Smooth muscle cell (in vitro differentiated cells): ENCODE results near the gene SLC44A4. TPM values are rescaled to one million over a fixed set of nuclear protein-coding genes. Genes with fewer than 3 reads are reported as not detected.
"Not testable (repeated sequence)": the region's sequence is repeated elsewhere in the genome, so short reads cannot be mapped to it uniquely, and the experiment has no call there.

ENCODE experiments used
- DNase-seq: peaks from one replicate; lab custom pipeline; 2025; ENCODE audit not compliant: unreplicated experiment; lab: John Stamatoyannopoulos, UW
- H2AFZ ChIP-seq: fragments of 200-600 bp; sonication (generic); 2 replicates; pipeline ENCODE4 v1.6.0; 2016; ENCODE audit warnings: antibody characterized with exemption, low read depth, mild to moderate bottlenecking
- H3F3A ChIP-seq: fragments of 200-600 bp; sonication (generic); 2 replicates; pipeline ENCODE4 v1.6.0; 2017; ENCODE audit warnings: antibody characterized with exemption, low read depth
- H3K27ac ChIP-seq: fragments of 200-600 bp; sonication (generic); 2 replicates; pipeline ENCODE4 v1.5.1; 2016; ENCODE audit warnings: low read depth, mild to moderate bottlenecking
- H3K27me3 ChIP-seq: fragments of 200-600 bp; sonication (generic); 2 replicates; pipeline ENCODE4 v1.6.1; 2016; ENCODE audit warnings: low read depth, mild to moderate bottlenecking
- H3K36me3 ChIP-seq: fragments of 200-600 bp; sonication (generic); 2 replicates; pipeline ENCODE4 v1.5.1; 2016; ENCODE audit warnings: low read depth
- H3K4me1 ChIP-seq: fragments of 200-600 bp; sonication (generic); 2 replicates; pipeline ENCODE4 v1.5.1; 2016; ENCODE audit warnings: low read depth
- H3K4me2 ChIP-seq: fragments of 200-600 bp; sonication (generic); 2 replicates; pipeline ENCODE4 v1.6.0; 2016; ENCODE audit warnings: mild to moderate bottlenecking
- H3K4me3 ChIP-seq: fragments of 200-600 bp; sonication (generic); 2 replicates; pipeline ENCODE4 v1.5.1; 2016; ENCODE audit warnings: mild to moderate bottlenecking
- H3K79me2 ChIP-seq: fragments of 200-600 bp; sonication (generic); 2 replicates; pipeline ENCODE4 v1.6.0; 2016; ENCODE audit warnings: low read depth, mild to moderate bottlenecking
- H3K9ac ChIP-seq: fragments of 200-600 bp; sonication (generic); 2 replicates; pipeline ENCODE4 v1.6.0; 2016; ENCODE audit warnings: low read depth
- H3K9me3 ChIP-seq: fragments of 200-600 bp; sonication (generic); replicated peaks from 2 replicates; pipeline ENCODE4 v1.5.1; 2016; ENCODE audit warnings: low read depth
- H4K20me1 ChIP-seq: fragments of 200-600 bp; sonication (generic); 2 replicates; pipeline ENCODE4 v1.6.0; 2016; ENCODE audit warnings: low read depth
- WGBS: methylation state at CpG from one replicate; pipeline ENCODE4 v1.1.7; 2016; ENCODE audit warnings: low lambda C conversion rate; 5-methylcytosine and 5-hydroxymethylcytosine counted together
- polyA plus RNA-seq: library from polyadenylated mRNA; unstranded; fragments of >200 nt; fragmentation: Nextera tagmentation; extraction: Ambion mirVana; gene quantifications from 2 replicates; pipeline ENCODE4 v1.2.1, GENCODE V29; 2016
- total RNA-seq: library from RNA; depleted of rRNA; stranded (reverse); fragments of >200 nt; gene quantifications from 2 replicates; pipeline ENCODE4 v1.2.3, GENCODE V29; 2014
- TF ChIP-seq, protein P1 (sequence below): fragments of 200-600 bp; sonication (generic); IDR thresholded peaks from 2 replicates; pipeline ENCODE4 v1.5.1; 2017; ENCODE audit warnings: borderline replicate concordance, mild to moderate bottlenecking, antibody characterized with exemption; ENCODE audit not compliant: insufficient read depth, poor library complexity, severe bottlenecking

SLC44A4 gene
- total and polyA plus RNA-seq, 2 experiments from 2014 or later: 0.30 to 0.85 TPM

DNA sequence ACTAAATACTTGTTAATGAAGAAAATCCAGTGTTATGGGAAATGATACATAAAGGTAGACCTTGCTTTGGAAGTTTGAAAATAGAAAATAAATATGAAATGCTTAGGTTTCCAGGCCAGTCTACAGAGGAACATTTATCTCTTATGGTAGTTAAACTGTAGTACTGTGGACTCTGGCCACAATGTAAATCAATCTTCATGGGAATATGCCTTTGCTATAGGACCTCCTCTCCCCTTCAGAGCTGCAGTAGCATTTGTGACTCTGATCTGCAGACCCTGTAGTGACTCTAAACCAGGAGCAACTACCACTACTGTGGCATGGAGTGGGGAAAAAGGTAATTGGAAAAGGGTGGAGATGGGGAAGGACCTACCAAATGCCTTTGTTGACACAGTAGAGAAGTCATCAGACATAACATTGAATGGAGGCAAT, 58.9 kb downstream of the SLC44A4 start:
- Histone ChIP-seq H3K27me3 (no peaks in the 10 kb centered on the region), H4K20me1 (peaks cover 4% of the 10 kb centered on the region), H3F3A (peaks cover 9% of the 10 kb centered on the region), H3K79me2 (peaks cover 14% of the 10 kb centered on the region), H3K27ac (no peak overlapping the region), H3K4me3 (no peak overlapping the region), H3K4me2 (no peak overlapping the region), H3K9me3 (no peaks in the 10 kb centered on the region), H2AFZ (no peak overlapping the region), H3K9ac (no peak overlapping the region), H3K4me1 (peaks cover 13% of the 10 kb centered on the region), H3K36me3 (no peaks in the 10 kb centered on the region)
- TF ChIP-seq, protein P1, sequence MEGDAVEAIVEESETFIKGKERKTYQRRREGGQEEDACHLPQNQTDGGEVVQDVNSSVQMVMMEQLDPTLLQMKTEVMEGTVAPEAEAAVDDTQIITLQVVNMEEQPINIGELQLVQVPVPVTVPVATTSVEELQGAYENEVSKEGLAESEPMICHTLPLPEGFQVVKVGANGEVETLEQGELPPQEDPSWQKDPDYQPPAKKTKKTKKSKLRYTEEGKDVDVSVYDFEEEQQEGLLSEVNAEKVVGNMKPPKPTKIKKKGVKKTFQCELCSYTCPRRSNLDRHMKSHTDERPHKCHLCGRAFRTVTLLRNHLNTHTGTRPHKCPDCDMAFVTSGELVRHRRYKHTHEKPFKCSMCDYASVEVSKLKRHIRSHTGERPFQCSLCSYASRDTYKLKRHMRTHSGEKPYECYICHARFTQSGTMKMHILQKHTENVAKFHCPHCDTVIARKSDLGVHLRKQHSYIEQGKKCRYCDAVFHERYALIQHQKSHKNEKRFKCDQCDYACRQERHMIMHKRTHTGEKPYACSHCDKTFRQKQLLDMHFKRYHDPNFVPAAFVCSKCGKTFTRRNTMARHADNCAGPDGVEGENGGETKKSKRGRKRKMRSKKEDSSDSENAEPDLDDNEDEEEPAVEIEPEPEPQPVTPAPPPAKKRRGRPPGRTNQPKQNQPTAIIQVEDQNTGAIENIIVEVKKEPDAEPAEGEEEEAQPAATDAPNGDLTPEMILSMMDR: no peak
- DNase-seq: no peak

DNA sequence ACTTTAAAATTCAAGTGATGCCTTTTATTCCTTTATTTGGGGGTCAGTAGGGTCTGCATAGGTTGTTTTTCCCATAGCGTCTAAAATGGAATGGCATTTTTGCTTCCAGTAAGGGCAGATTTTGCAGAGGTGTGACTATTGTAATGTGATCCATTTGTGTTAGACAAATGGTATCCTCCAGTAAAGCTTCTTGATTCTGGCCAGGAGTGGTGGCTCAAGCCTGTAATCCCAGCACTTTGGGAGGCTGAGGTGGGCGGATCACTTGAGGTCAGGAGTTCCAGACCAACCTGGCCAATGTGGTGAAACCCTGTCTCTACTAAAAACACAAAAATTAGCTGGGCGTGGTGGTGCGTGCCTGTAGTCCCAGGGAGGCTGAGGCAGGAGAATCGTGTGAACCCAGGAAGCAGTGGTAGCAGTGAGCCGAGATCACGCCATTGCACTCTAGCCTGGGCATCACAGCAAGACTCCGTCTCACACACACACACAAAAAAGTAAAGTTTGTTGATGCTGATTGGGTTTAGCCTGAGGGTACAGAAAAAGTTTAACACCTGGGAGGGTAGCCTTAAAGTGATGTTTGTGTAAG, 60.8 kb downstream of the SLC44A4 start:
- H3K27ac ChIP-seq, H4K20me1 ChIP-seq, DNase-seq, H2AFZ ChIP-seq, H3K27me3 ChIP-seq, H3K9ac ChIP-seq, H3K9me3 ChIP-seq, H3K36me3 ChIP-seq: not testable (repeated sequence)
- Histone ChIP-seq H3K79me2 (peaks cover 14% of the 10 kb centered on the region), H3K4me2 (peak overlapping the region; percentile 79), H3K4me1 (peaks cover 24% of the 10 kb centered on the region), H3K4me3 (peak overlapping the region; percentile 25), H3F3A (peaks cover 21% of the 10 kb centered on the region)
- WGBS: 88% methylated on average over 8 of the region's 8 CpGs

DNA sequence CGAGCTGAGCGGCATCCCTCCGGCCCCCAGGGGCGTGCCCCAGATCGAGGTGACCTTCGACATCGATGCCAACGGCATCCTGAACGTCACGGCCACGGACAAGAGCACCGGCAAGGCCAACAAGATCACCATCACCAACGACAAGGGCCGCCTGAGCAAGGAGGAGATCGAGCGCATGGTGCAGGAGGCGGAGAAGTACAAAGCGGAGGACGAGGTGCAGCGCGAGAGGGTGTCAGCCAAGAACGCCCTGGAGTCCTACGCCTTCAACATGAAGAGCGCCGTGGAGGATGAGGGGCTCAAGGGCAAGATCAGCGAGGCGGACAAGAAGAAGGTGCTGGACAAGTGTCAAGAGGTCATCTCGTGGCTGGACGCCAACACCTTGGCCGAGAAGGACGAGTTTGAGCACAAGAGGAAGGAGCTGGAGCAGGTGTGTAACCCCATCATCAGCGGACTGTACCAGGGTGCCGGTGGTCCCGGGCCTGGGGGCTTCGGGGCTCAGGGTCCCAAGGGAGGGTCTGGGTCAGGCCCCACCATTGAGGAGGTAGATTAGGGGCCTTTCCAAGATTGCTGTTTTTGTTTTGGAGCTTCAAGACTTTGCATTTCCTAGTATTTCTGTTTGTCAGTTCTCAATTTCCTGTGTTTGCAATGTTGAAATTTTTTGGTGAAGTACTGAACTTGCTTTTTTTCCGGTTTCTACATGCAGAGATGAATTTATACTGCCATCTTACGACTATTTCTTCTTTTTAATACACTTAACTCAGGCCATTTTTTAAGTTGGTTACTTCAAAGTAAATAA, 61.5 kb downstream of the SLC44A4 start:
- H3K27me3 ChIP-seq, H3K9ac ChIP-seq, H3K36me3 ChIP-seq, H2AFZ ChIP-seq, H3K9me3 ChIP-seq, H3K27ac ChIP-seq, H4K20me1 ChIP-seq, DNase-seq: not testable (repeated sequence)
- whole genome bisulfite sequencing: 85% methylated on average over 13 of the region's 37 CpGs
- peaks cover 24% of the 10 kb centered on the region for H3K4me1 ChIP-seq
- H3K79me2 ChIP-seq: peaks cover 14% of the 10 kb centered on the region
- peak overlapping the region; percentile 25 for H3K4me3 ChIP-seq
- H3K4me2 ChIP-seq: peak overlapping the region; percentile 79
- H3F3A ChIP-seq: peaks cover 22% of the 10 kb centered on the region

DNA sequence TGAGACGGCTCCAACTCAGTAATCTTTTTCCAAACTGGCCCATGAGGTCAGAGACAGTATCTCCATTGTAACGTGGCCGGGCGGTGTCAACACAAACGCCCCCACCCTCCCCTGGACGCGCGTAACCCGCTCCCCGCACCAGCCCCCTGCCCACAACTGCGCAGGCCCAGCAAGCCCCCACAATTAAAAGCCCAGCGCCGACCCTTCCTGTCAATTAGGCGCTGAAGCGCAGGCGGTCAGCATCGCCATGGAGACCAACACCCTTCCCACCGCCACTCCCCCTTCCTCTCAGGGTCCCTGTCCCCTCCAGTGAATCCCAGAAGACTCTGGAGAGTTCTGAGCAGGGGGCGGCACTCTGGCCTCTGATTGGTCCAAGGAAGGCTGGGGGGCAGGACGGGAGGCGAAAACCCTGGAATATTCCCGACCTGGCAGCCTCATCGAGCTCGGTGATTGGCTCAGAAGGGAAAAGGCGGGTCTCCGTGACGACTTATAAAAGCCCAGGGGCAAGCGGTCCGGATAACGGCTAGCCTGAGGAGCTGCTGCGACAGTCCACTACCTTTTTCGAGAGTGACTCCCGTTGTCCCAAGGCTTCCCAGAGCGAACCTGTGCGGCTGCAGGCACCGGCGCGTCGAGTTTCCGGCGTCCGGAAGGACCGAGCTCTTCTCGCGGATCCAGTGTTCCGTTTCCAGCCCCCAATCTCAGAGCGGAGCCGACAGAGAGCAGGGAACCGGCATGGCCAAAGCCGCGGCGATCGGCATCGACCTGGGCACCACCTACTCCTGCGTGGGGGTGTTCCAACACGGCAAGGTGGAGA, 63.6 kb downstream of the SLC44A4 start, which contains the start of the genes HSPA1A and HSPA1L:
Gene HSPA1A, plus strand, starts transcription at position 519 of the 814 bp plus-strand sequence. Its CDS starts 214 bp downstream, at position 733.
Gene HSPA1L, minus strand, starts transcription at position 259 of the 814 bp plus-strand sequence. CDS start 3,311 bp downstream, outside the sequence.
- peak; percentile 92 for DNase-seq
- H3K4me2 ChIP-seq: peak within 1 kb of the TSS; percentile 92
- peak within 1 kb of the TSS; percentile 95 for H3K27ac ChIP-seq
- H4K20me1 ChIP-seq: peaks cover 4% of the 10 kb centered on the region
- H3K4me1 ChIP-seq: peaks cover 20% of the 10 kb centered on the region
- peak within 1 kb of the TSS; percentile 88 for H3K9ac ChIP-seq
- H3K36me3 ChIP-seq: no peaks in the 10 kb centered on the region
- peak within 1 kb of the TSS; percentile 69 for H3K4me3 ChIP-seq
- H3K9me3 ChIP-seq: no peaks in the 10 kb centered on the region
- TF ChIP-seq, protein P1: no peak
- peaks cover 22% of the 10 kb centered on the region for H3F3A ChIP-seq
- H2AFZ ChIP-seq: peak within 1 kb of the TSS; percentile 69
- under 1% methylated on average over 53 of the region's 56 CpGs for WGBS
- peaks cover 14% of the 10 kb centered on the region for H3K79me2 ChIP-seq
- H3K27me3 ChIP-seq: no peaks in the 10 kb centered on the region
